B cell (primary cell): ENCODE results near the gene SLCO3A1. TPM values are rescaled to one million over a fixed set of nuclear protein-coding genes. Genes with fewer than 3 reads are reported as not detected.

Source experiments
- ATAC-seq: fragments of 200-7000 bp; cut with Tn5 transposase; one replicate; pipeline ENCODE4 v1.10.0; 2021; ENCODE audit warnings: low read depth, mild to moderate bottlenecking, moderate number of reproducible peaks, moderate library complexity
- CTCF ChIA-PET: fragments of 350-600 bp; sonication (Branson Sonifier 250); formaldehyde crosslinking; loops from one replicate; lab custom pipeline; 2021; ENCODE audit warnings: antibody characterized with exemption, inconsistent platforms; lab: Charles Lee
- POLR2A ChIA-PET: fragments of 350-600 bp; sonication (Branson Sonifier 250); formaldehyde crosslinking; loops from one replicate; lab custom pipeline; 2021; ENCODE audit warnings: antibody characterized with exemption; lab: Charles Lee
- DNase-seq: peaks from one replicate; pipeline ENCODE4 v3.0.0; 2013
- H2AFZ ChIP-seq: 2 replicates; pipeline ENCODE4 v1.6.1; 2012; ENCODE audit warnings: mild to moderate bottlenecking, low read depth, low read length; ENCODE audit not compliant: insufficient read depth, poor library complexity, severe bottlenecking
- H3K27ac ChIP-seq, 2 donors: 1 replicate in 1 of 2; 2 replicates in 1 of 2; pipeline ENCODE4 v1.5.1; 2012 to 2013; ENCODE audit warnings: low read length in 2 of 2, mild to moderate bottlenecking in 2 of 2, moderate library complexity in 1 of 2
- H3K27me3 ChIP-seq, 4 experiments: fragments of 200-600 bp in 1 of 4; sonication (generic) in 1 of 4; replicated peaks in 1 of 4; 1 replicate in 2 of 4; 2 replicates in 2 of 4; pipeline versions ENCODE4 v1.6.1 to v1.7.0; 2013 to 2016; ENCODE audit warnings: low read length in 3 of 4, mild to moderate bottlenecking in 2 of 4, mixed read lengths in 1 of 4, moderate library complexity in 1 of 4; ENCODE audit not compliant: insufficient read depth in 4 of 4, control insufficient read depth in 3 of 4; ENCODE audit errors: control extremely low read depth in 1 of 4
- H3K36me3 ChIP-seq, 2 experiments: replicated peaks in 1 of 2; 1 replicate in 1 of 2; 2 replicates in 1 of 2; pipeline versions ENCODE4 v1.6.1 to v1.7.1; 2013; ENCODE audit warnings: low read length in 1 of 2; ENCODE audit not compliant: insufficient read depth in 2 of 2, control insufficient read depth in 1 of 2; ENCODE audit errors: control extremely low read depth in 1 of 2, extremely low read depth in 1 of 2
- H3K4me1 ChIP-seq, 2 donors: fragments of 200-600 bp in 1 of 2; sonication (generic) in 1 of 2; 1 replicate in 1 of 2; 2 replicates in 1 of 2; pipeline versions ENCODE4 v1.5.1 to v1.6.1; 2013 to 2017; ENCODE audit warnings: low read length in 2 of 2; ENCODE audit not compliant: control insufficient read depth in 2 of 2, insufficient read depth in 2 of 2
- H3K4me2 ChIP-seq: replicated peaks from 2 replicates; pipeline ENCODE3; 2012; ENCODE audit warnings: mild to moderate bottlenecking, low read depth, low read length; ENCODE audit not compliant: poor library complexity, severe bottlenecking
- H3K4me3 ChIP-seq, 5 experiments: fragments of 200-600 bp in 1 of 5; sonication (generic) in 1 of 5; 1 replicate in 3 of 5; 2 replicates in 2 of 5; pipeline versions ENCODE4 v1.5.1 to v1.7.0; 2011 to 2016; ENCODE audit warnings: low read length in 4 of 5, mild to moderate bottlenecking in 4 of 5, low read depth in 2 of 5, control low read depth in 1 of 5, moderate library complexity in 1 of 5; ENCODE audit not compliant: insufficient read depth in 1 of 5; ENCODE audit errors: control extremely low read depth in 1 of 5, extremely low read depth in 1 of 5
- H3K79me2 ChIP-seq: fragments of 200-600 bp; sonication (generic); one replicate; pipeline ENCODE4 v1.6.0; 2016; ENCODE audit warnings: low read length; ENCODE audit not compliant: control insufficient read depth, insufficient read depth
- H3K9ac ChIP-seq: fragments of 200-600 bp; sonication (generic); 2 replicates; pipeline ENCODE4 v1.6.1; 2017; ENCODE audit warnings: mild to moderate bottlenecking, low read length, moderate library complexity
- H3K9me3 ChIP-seq, 3 donors: one replicate each; pipeline versions ENCODE4 v1.6.1 to v1.7.1; 2013; ENCODE audit warnings: low read length in 2 of 3; ENCODE audit not compliant: control insufficient read depth in 2 of 3, insufficient read depth in 1 of 3; ENCODE audit errors: control extremely low read depth in 1 of 3
- H4K20me1 ChIP-seq: 2 replicates; pipeline ENCODE4 v1.6.0; 2012; ENCODE audit warnings: mild to moderate bottlenecking, low read length; ENCODE audit not compliant: insufficient read depth, control insufficient read depth, poor library complexity, severe bottlenecking
- H3K27ac Mint-ChIP-seq: one replicate; pipeline ENCODE4 v1.8.0; 2021; ENCODE audit warnings: mixed read lengths
- H3K27me3 Mint-ChIP-seq: one replicate; pipeline ENCODE4 v1.8.0; 2021; ENCODE audit warnings: mixed read lengths
- H3K4me1 Mint-ChIP-seq: one replicate; pipeline ENCODE4 v1.8.0; 2021; ENCODE audit warnings: mixed read lengths
- H3K4me3 Mint-ChIP-seq: one replicate; pipeline ENCODE4 v1.8.0; 2021; ENCODE audit warnings: mixed read lengths
- H3K9me3 Mint-ChIP-seq: one replicate; pipeline ENCODE4 v1.8.0; 2022; ENCODE audit warnings: mixed read lengths; ENCODE audit not compliant: insufficient read depth
- CTCF ChIP-seq: fragments of 200-600 bp; IDR thresholded peaks from one replicate; pipeline ENCODE4 v1.8.0; 2022; ENCODE audit warnings: antibody characterized with exemption, mild to moderate bottlenecking
- EZH2 ChIP-seq: IDR thresholded peaks from 2 replicates; pipeline ENCODE4 v1.6.1; 2012; ENCODE audit warnings: borderline replicate concordance, low read depth, mild to moderate bottlenecking, moderate library complexity, low read length; ENCODE audit not compliant: insufficient read depth, poor library complexity, severe bottlenecking
- WGBS: methylation state at CpG from one replicate; pipeline ENCODE4 v1.1.5; 2013; ENCODE audit warnings: missing lambda C conversion rate; ENCODE audit not compliant: insufficient coverage; 5-methylcytosine and 5-hydroxymethylcytosine counted together
- intact Hi-C: fragments of 100-400 bp; cut with micrococcal nuclease; formaldehyde crosslinking; loops from one replicate; pipeline ENCODE4 v1.10.0; 2022
- polyA plus RNA-seq: library from polyadenylated mRNA; depleted of rRNA; stranded (reverse); fragments of >200 nt; gene quantifications from 2 replicates; pipeline ENCODE4 v1.2.3, GENCODE V29; 2012
- total RNA-seq, 2 donors: library from RNA; stranded (reverse); fragments of 120-200 nt in 1 of 2; gene quantifications; 1 replicate in 1 of 2; 2 replicates in 1 of 2; pipeline versions ENCODE4 v1.2.3 to v1.2.4, GENCODE V29; 2013 to 2022

SLCO3A1 gene
- total and polyA plus RNA-seq, 2 donors (not counting 1 experiment from before 2014, with no cell fraction given), result 0.99 to 2.3 TPM

- Histone ChIP-seq H3K27me3 (peaks cover 0 to 8% (median 0%) of the 10 kb centered on the region in 4 experiments), H4K20me1 (no peaks in the 10 kb centered on the region), H3K79me2 (no peaks in the 10 kb centered on the region), H3K9ac (no peak overlapping the region), H3K9me3 (peaks cover 0 to 3% (median 0%) of the 10 kb centered on the region in 3 donors), H3K4me1 (no peaks in the 10 kb centered on the region), H3K27ac (no peak overlapping the region), H3K4me3 (no peak overlapping the region), H2AFZ (no peak overlapping the region), H3K36me3 (no peaks in the 10 kb centered on the region), H3K4me2 (no peak overlapping the region)
- ChIA-PET CTCF (no interaction called here), POLR2A (no interaction called here)
- intact Hi-C loops, result no loop called here
- DNase-seq (no peak), ATAC-seq (no peak)
- H3K27me3 Mint-ChIP-seq, result peaks cover 25% of the 10 kb centered on the region
- TF ChIP-seq EZH2 (no peak), CTCF (no peak)
- H3K9me3 Mint-ChIP-seq, result no peaks in the 10 kb centered on the region
- WGBS, result 75% methylated on average over 4 of the region's 6 CpGs
- peaks cover 5% of the 10 kb centered on the region for H3K4me1 Mint-ChIP-seq
- no peak overlapping the region for H3K27ac Mint-ChIP-seq
- no peak overlapping the region for H3K4me3 Mint-ChIP-seq
Observed at GRCh38 chr15:91946075-91946474, 92.6 kb downstream of the SLCO3A1 start.

GRCh38 chr15:91946581-91947292 lies 93.2 kb downstream of the SLCO3A1 start:
- H3K4me1 ChIP-seq, result no peaks in the 10 kb centered on the region

More at GRCh38 chr15:91946581-91947292, 93.2 kb downstream of the SLCO3A1 start:
- no peaks in the 10 kb centered on the region for H4K20me1 ChIP-seq
- no peak overlapping the region for H3K9ac ChIP-seq
- ATAC-seq (no peak), DNase-seq (no peak)
- Mint-ChIP-seq H3K4me1 (peaks cover 5% of the 10 kb centered on the region), H3K9me3 (no peaks in the 10 kb centered on the region), H3K27ac (no peak overlapping the region), H3K27me3 (peaks cover 25% of the 10 kb centered on the region), H3K4me3 (no peak overlapping the region)
- no peak for TF ChIP-seq CTCF
- no peak for TF ChIP-seq EZH2
- POLR2A ChIA-PET, result no interaction called here
- no peaks in the 10 kb centered on the region for H3K36me3 ChIP-seq
- H3K79me2 ChIP-seq, result no peaks in the 10 kb centered on the region
- intact Hi-C loops, result no loop called here
- H3K27me3 ChIP-seq, result peaks cover 0 to 8% (median 0%) of the 10 kb centered on the region in 4 experiments
- peaks cover 0 to 3% (median 0%) of the 10 kb centered on the region in 3 donors for H3K9me3 ChIP-seq
- WGBS, result 79% methylated on average over 10 of the region's 16 CpGs
- no peak overlapping the region for H3K4me3 ChIP-seq
- CTCF ChIA-PET, result no interaction called here
- no peak overlapping the region for H3K4me2 ChIP-seq
- H3K27ac ChIP-seq, result no peak overlapping the region
- H2AFZ ChIP-seq, result no peak overlapping the region
